Skin of body (tissue), 2 donors: ENCODE data around the gene SLC35F4. TPM values are rescaled to one million over a fixed set of nuclear protein-coding genes. Genes with fewer than 3 reads are reported as not detected.
"Not testable (repeated sequence)": the region's sequence is repeated elsewhere in the genome, so short reads cannot be mapped to it uniquely, and the experiment has no call there.

Experiments
- DNase-seq: peaks from one replicate; lab custom pipeline; 2025; lab: John Stamatoyannopoulos, UW
- total RNA-seq: library from RNA; depleted of rRNA; stranded (reverse); fragments of >200 nt; gene quantifications from one replicate; pipeline ENCODE4 v1.2.3, GENCODE V29; 2014

Gene SLC35F4
- 0.10 TPM for total RNA-seq

- DNase-seq: no peak
These were observed at the start of gene SLC35F4 for GRCh38 chr14:57865403-57866198. Gene SLC35F4 (minus strand): TSS chr14:57866092.

GRCh38 chr14:57909626-57910025 lies 43.7 kb upstream of the SLC35F4 start:
- DNase-seq: no peak

GRCh38 chr14:57903954-57904353 lies 38.1 kb upstream of the SLC35F4 start:
- DNase-seq: no peak

GRCh38 chr14:57898837-57899572 lies 33.1 kb upstream of the SLC35F4 start:
- no peak for DNase-seq

GRCh38 chr14:57897144-57897748 lies 31.4 kb upstream of the SLC35F4 start:
- DNase-seq: no peak

- no peak for DNase-seq
These were observed 23.4 kb upstream of the SLC35F4 start for GRCh38 chr14:57889245-57889644.

GRCh38 chr14:57884175-57884574 lies 18.3 kb upstream of the SLC35F4 start:
- DNase-seq: no peak

GRCh38 chr14:57883061-57883460 lies 17.2 kb upstream of the SLC35F4 start:
- peak; percentile 22 for DNase-seq

GRCh38 chr14:57879516-57879915 lies 13.6 kb upstream of the SLC35F4 start:
- no peak for DNase-seq

- no peak for DNase-seq
These were observed 10.1 kb upstream of the SLC35F4 start for GRCh38 chr14:57875985-57876384.

GRCh38 chr14:57875296-57875695 lies 9.4 kb upstream of the SLC35F4 start:
- no peak for DNase-seq

- no peak for DNase-seq
These were observed 5.7 kb upstream of the SLC35F4 start for GRCh38 chr14:57871459-57872080.

GRCh38 chr14:57870686-57871457 lies 5.0 kb upstream of the SLC35F4 start:
- no peak for DNase-seq

GRCh38 chr14:57869617-57870016 lies 3.7 kb upstream of the SLC35F4 start:
- DNase-seq: no peak

- DNase-seq: no peak
These were observed 360 bp upstream of the SLC35F4 start for GRCh38 chr14:57866199-57866705.

GRCh38 chr14:57865066-57865402 lies 858 bp downstream of the SLC35F4 start:
- no peak for DNase-seq

GRCh38 chr14:57864659-57865058 lies 1.2 kb downstream of the SLC35F4 start:
- no peak for DNase-seq

GRCh38 chr14:57863471-57863870 lies 2.4 kb downstream of the SLC35F4 start:
- DNase-seq: no peak

GRCh38 chr14:57855666-57856065 lies 10.2 kb downstream of the SLC35F4 start:
- not testable (repeated sequence) for DNase-seq

- no peak for DNase-seq
These were observed 11.3 kb downstream of the SLC35F4 start for GRCh38 chr14:57854571-57854970.

GRCh38 chr14:57851354-57851753 lies 14.5 kb downstream of the SLC35F4 start:
- DNase-seq: no peak
